HG03280 (cell line): ENCODE measurements around the gene BTD.

ENCODE experiments used
- ATAC-seq: cut with Tn5 transposase; IDR thresholded peaks from one replicate; pipeline ENCODE4 v1.9.1; 2021; ENCODE audit warnings: mild to moderate bottlenecking, moderate library complexity; ENCODE audit not compliant: unreplicated experiment

BTD gene

GRCh38 chr3:15634671-15635070, 33.1 kb downstream of the BTD start:
- ATAC-seq, result no peak

DNA sequence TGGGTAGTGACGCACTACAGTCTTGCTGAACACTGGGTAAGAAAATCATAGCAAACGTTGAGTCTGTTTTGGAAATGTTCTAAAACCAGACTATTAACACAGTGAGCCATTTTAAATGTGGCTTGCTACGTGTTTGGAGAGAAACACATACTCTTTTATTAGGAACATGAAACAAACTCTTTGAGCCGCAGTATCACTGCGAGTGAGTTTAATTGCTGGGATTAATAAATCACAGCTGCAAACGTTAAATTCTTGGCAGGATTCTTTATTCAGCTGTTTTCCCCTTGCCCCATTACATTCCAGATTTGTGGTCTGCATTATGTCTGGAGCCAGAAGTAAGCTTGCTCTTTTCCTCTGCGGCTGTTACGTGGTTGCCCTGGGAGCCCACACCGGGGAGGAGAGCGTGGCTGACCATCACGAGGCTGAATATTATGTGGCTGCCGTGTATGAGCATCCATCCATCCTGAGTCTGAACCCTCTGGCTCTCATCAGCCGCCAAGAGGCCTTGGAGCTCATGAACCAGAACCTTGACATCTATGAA, 33.6 kb downstream of the BTD start:
- no peak for ATAC-seq

- peak; percentile 65 for ATAC-seq
Observed at GRCh38 chr3:15636028-15636709, 34.6 kb downstream of the BTD start.

GRCh38 chr3:15637131-15637951, 35.8 kb downstream of the BTD start:
- no peak for ATAC-seq

DNA sequence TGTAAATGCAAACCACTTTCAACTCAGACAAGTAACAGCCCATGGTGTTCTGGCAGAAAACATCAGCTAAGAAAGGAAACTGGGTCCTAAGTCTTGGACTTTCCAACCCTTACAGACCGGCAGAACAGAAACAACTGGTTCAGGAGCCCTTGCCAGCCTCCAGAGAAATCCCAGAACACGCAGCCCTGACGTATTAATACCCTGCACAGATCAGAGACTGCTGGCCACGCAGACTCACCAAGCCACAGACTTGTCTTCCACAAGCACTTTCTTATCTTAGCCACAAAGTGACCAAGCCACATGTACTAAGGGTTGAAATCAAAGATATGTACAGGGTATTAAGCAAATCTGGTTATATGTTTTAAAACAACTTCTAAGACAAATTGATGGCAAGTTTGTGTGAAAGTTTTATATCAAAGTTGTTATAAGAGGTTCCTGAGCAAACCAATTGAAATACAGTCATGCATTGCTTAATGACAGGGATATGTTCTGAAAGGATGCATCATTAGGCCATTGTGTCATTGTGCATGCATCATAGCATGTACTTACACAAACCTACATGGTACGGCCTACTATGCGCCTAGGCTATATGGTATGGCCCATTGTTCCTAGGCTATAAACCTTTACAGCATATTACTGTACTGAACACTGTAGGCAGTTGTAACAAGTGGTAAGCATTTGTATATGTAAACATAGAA, 36.8 kb downstream of the BTD start:
- no peak for ATAC-seq

DNA sequence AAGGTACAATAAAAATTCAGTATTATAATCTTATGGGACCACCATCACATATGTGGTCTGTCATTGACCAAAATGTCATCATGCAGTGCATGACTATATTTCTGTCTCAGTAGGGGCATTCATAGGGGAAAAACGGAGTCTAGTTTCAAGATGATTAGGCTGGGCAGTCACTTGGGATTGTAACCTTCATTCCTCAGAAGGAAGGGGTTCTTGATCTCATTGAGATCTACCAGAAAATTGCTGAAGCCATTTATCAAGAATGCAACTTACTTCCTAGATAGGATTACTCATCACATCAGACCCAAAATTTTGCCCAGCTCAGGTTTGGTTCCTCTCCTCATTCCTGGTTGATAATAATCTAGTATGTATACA, 37.3 kb downstream of the BTD start:
- no peak for ATAC-seq

GRCh38 chr3:15645246-15645645, 43.7 kb downstream of the BTD start:
- no peak for ATAC-seq

GRCh38 chr3:15645740-15646501, 44.4 kb downstream of the BTD start:
- ATAC-seq, result no peak

- peak; percentile 3 for ATAC-seq
Observed at GRCh38 chr3:15646851-15647511, 45.4 kb downstream of the BTD start.

GRCh38 chr3:15647611-15648167, 46.1 kb downstream of the BTD start:
- ATAC-seq, result peak; percentile 93

DNA sequence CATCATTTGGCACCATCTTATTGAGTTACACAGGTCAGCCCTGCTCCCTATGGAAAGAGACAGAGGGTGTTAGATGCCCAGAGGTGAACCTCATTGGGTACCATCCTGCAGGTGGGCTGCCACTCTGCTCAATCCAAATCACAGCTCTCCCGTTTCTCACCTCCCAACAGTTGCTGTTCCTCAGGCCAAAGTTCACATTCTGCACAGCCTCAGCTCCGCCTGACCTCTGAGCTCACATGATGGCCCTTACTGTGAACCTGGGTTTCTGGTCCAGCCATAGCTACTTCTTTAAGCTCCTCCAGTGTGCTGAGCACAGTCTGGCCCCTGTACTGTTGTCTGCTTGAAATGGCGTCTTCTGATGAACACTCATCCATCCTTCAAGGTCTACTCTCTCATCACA, 47.8 kb downstream of the BTD start:
- no peak for ATAC-seq

DNA sequence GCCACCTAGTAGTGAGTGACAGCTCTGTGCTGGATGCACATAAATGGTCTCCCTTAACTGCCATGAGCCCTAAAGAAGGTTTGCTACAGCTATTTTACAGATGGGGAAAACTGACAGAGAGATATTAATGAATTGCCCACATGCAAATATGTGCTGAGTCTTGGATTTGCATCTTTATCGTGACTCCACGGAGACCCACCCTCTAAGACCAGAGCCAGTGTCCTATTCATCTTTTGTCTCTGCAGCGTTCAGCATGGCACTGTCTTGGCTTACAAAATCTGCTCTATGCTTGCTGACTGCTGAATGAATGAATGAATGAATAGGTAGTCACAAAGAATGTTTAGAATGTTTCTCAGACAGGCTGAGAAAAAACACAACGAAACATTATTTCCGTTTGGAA, 48.3 kb downstream of the BTD start:
- ATAC-seq, result no peak

- no peak for ATAC-seq
Observed at GRCh38 chr3:15651396-15651795, 49.9 kb downstream of the BTD start.

GRCh38 chr3:15653321-15653720, 51.8 kb downstream of the BTD start:
- ATAC-seq, result no peak

DNA sequence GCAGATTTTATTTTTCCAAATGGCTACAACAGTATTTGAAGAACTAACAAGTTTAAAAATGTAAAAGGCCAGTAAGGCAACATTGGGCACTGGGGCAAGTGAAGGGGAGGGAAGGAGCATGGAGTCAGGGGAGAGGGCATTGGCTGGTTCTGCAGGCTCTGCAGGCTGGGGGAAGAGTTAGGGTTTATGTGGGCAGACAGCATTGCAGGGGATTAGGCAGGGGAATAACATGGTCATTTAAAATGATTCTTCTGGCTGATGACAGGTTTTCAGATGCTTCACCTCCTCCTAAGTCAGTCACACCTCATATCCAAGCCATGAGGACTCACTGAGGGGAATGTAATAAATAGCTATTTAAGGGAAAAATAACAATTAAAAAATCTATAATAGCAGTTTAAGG, 52.6 kb downstream of the BTD start:
- ATAC-seq, result no peak

GRCh38 chr3:15654891-15655290, 53.3 kb downstream of the BTD start:
- no peak for ATAC-seq

DNA sequence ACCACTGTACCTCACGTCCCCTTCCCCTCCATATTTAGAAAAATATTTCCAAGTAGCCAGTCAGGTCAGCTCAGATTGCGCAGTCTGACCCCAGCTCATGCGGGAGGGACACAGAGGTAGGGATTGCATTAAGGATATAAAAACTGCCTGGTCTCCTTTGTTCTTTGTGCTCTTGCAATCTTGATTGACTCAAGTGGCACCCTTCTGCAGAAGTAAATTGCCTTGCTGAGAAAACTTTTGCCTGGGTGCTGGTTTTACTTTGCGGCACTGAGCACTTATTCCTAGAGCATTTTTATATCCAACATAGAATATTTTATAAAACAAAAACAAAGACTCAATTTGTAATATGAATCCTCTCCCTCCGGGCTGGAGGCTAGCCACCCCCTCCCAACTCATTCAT, 54.8 kb downstream of the BTD start:
- no peak for ATAC-seq

GRCh38 chr3:15657016-15657415, 55.5 kb downstream of the BTD start:
- ATAC-seq, result no peak

DNA sequence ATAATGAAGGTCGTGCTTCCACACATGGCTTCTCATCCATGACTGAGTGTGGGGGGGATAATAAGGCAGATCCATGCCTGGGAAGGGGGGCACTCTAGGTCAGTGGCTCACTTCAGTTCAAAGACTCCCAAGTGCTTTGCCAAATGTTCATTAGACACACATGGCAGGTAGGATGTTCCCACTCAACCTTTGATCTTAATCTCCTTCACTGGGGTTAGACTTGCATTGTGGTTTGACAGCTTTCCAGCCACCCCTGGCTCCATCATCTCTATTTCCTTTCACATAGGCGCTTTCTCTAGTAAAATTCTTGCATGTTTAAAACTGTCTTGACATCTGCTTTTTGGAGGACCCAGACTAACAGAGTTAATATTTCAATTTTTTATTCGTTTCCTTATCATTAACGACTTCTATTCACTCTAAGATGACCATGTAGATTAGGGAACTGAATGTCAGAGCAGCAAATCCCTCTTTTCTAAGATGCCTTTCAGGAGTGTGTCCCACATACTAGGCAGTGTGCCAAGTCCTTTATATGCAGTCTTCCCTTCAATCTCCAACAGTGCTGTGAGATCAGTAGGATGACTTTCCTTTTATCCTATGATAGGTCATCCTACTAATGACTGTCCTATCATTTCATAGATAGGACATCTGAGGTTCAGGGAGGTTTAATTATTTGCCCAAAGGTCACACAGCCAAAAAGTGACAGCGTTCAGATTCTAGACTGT, 57.9 kb downstream of the BTD start:
- ATAC-seq, result no peak
